AG04449 (cell line): Measurements from ENCODE around the gene SMYD2.

Source experiments
- CTCF ChIA-PET: fragments of 350-600 bp; formaldehyde crosslinking; extraction: SDS; loops from one replicate; lab custom pipeline; 2021; ENCODE audit warnings: antibody characterized with exemption; lab: Yijun Ruan, JAX
- POLR2A ChIA-PET: fragments of 400-600, 350-600 bp; formaldehyde crosslinking; extraction: SDS; loops from one replicate; lab custom pipeline; 2020; ENCODE audit warnings: antibody characterized with exemption, inconsistent platforms; lab: Yijun Ruan, JAX
- DNase-seq: peaks from one replicate; pipeline ENCODE4 v3.0.0-alpha.2; 2010; ENCODE audit warnings: low read depth, low spot score
- H3K4me3 ChIP-seq: 2 replicates; pipeline ENCODE4 v1.5.1; 2011; ENCODE audit warnings: low read depth, mild to moderate bottlenecking, control low read depth, low read length
- TF ChIP-seq, protein P1 (sequence below): IDR thresholded peaks from one replicate; pipeline ENCODE4 v1.5.1; 2011; ENCODE audit warnings: mild to moderate bottlenecking, moderate library complexity, low read length, control low read depth, inconsistent platforms; ENCODE audit not compliant: insufficient read depth; ENCODE audit errors: missing control alignments

Gene SMYD2

DNA sequence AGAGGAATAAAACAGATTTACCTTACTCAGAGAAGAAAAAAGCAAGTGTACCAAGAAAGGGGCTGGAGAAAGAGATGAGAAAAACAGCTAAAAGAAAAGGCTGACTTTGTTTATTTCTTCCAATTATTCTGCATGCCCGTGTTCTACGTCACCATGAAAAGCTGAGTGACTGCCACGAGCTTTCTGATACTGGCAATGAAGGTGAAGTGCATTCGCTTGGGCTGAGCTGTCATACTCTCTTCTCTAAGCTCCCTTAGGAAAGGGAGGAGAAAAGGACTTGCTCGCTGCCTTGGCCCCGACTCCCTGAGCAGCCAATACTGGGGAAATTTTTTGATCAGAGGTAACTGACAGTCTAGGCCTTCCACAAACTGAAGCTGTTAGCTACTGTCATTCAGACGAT lies 105.4 kb downstream of the SMYD2 start:
- no peak for DNase-seq
- H3K4me3 ChIP-seq = no peak overlapping the region
- TF ChIP-seq, protein P1, sequence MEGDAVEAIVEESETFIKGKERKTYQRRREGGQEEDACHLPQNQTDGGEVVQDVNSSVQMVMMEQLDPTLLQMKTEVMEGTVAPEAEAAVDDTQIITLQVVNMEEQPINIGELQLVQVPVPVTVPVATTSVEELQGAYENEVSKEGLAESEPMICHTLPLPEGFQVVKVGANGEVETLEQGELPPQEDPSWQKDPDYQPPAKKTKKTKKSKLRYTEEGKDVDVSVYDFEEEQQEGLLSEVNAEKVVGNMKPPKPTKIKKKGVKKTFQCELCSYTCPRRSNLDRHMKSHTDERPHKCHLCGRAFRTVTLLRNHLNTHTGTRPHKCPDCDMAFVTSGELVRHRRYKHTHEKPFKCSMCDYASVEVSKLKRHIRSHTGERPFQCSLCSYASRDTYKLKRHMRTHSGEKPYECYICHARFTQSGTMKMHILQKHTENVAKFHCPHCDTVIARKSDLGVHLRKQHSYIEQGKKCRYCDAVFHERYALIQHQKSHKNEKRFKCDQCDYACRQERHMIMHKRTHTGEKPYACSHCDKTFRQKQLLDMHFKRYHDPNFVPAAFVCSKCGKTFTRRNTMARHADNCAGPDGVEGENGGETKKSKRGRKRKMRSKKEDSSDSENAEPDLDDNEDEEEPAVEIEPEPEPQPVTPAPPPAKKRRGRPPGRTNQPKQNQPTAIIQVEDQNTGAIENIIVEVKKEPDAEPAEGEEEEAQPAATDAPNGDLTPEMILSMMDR = no peak
- POLR2A ChIA-PET = no interaction called here
- CTCF ChIA-PET = interaction anchor here (4.8 kb wide), 1 partner anchor 199 kb away, joined by 31 read pairs; no protein-coding TSS in a partner anchor
